AG04449 (cell line): ENCODE measurements around the gene TUBB.

Source experiments
- CTCF ChIA-PET: fragments of 350-600 bp; formaldehyde crosslinking; extraction: SDS; loops from one replicate; lab custom pipeline; 2021; ENCODE audit warnings: antibody characterized with exemption; lab: Yijun Ruan, JAX
- POLR2A ChIA-PET: fragments of 400-600, 350-600 bp; formaldehyde crosslinking; extraction: SDS; loops from one replicate; lab custom pipeline; 2020; ENCODE audit warnings: antibody characterized with exemption, inconsistent platforms; lab: Yijun Ruan, JAX
- DNase-seq: peaks from one replicate; pipeline ENCODE4 v3.0.0-alpha.2; 2010; ENCODE audit warnings: low read depth, low spot score
- H3K4me3 ChIP-seq: 2 replicates; pipeline ENCODE4 v1.5.1; 2011; ENCODE audit warnings: low read depth, mild to moderate bottlenecking, control low read depth, low read length
- TF ChIP-seq, protein P1 (sequence below): IDR thresholded peaks from one replicate; pipeline ENCODE4 v1.5.1; 2011; ENCODE audit warnings: mild to moderate bottlenecking, moderate library complexity, low read length, control low read depth, inconsistent platforms; ENCODE audit not compliant: insufficient read depth; ENCODE audit errors: missing control alignments

TUBB gene

GRCh38 chr6:30744054-30744805 lies 24.1 kb downstream of the TUBB start, which contains the start of gene IER3:
IER3 (minus strand) TSS chr6:30744547; CDS start chr6:30744518, 29 bp downstream.
- TF ChIP-seq, protein P1, sequence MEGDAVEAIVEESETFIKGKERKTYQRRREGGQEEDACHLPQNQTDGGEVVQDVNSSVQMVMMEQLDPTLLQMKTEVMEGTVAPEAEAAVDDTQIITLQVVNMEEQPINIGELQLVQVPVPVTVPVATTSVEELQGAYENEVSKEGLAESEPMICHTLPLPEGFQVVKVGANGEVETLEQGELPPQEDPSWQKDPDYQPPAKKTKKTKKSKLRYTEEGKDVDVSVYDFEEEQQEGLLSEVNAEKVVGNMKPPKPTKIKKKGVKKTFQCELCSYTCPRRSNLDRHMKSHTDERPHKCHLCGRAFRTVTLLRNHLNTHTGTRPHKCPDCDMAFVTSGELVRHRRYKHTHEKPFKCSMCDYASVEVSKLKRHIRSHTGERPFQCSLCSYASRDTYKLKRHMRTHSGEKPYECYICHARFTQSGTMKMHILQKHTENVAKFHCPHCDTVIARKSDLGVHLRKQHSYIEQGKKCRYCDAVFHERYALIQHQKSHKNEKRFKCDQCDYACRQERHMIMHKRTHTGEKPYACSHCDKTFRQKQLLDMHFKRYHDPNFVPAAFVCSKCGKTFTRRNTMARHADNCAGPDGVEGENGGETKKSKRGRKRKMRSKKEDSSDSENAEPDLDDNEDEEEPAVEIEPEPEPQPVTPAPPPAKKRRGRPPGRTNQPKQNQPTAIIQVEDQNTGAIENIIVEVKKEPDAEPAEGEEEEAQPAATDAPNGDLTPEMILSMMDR, result peak; percentile 61
- no peak for DNase-seq
- peak within 1 kb of the TSS; percentile 99 for H3K4me3 ChIP-seq
- POLR2A ChIA-PET, result interaction anchor here (0.7 to 4.6 kb wide), 23 partner anchors 8 to 138 kb away, joined by 3 to 94 read pairs (median 6); partner anchors contain the start of genes DHX16 and MDC1
- CTCF ChIA-PET, result interaction anchor here (1.1 to 9.1 kb wide), 3 partner anchors 76 to 132 kb away, joined by 3 to 71 read pairs (median 4); no protein-coding TSS in a partner anchor

DNA sequence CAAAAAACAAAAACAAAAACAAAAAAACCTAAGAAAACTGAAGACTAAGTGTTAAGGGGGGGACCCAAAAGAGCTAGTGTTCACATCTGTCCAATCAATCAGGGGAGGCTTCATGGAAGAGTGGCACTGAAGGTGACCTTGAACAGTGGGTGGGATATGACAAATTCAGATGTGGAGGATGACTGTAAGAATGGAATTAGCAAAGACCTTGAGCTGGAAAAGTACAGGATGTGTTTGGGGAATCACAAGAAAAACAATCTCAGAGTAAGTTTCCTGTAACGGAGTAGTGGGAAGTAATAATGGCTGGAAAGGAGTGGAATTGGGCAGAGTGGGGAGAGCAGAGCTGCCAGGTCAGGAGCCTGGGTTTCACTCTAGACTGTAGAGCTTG lies 27.1 kb downstream of the TUBB start:
- no peak for DNase-seq
- TF ChIP-seq, protein P1, result no peak
- CTCF ChIA-PET, result interaction anchor here (0.9 to 2.1 kb wide), 10 partner anchors 16 to 340 kb away, joined by 3 to 9 read pairs (median 4); no protein-coding TSS in a partner anchor
- POLR2A ChIA-PET, result interaction anchor here (0.5 to 1.2 kb wide), 2 partner anchors 35 to 37 kb away, joined by 3 to 5 read pairs; no protein-coding TSS in a partner anchor
- H3K4me3 ChIP-seq, result no peak overlapping the region

- DNase-seq, result no peak
- H3K4me3 ChIP-seq, result no peak overlapping the region
- TF ChIP-seq, protein P1, result no peak
- ChIA-PET CTCF (interaction anchor here (0.7 to 1.8 kb wide), 5 partner anchors 18 to 129 kb away, joined by 3 to 7 read pairs (median 4); no protein-coding TSS in a partner anchor), POLR2A (interaction anchor here (1.0 to 1.2 kb wide), 3 partner anchors 11 to 34 kb away, joined by 3 to 5 read pairs (median 5); no protein-coding TSS in a partner anchor)
These were observed 28.0 kb downstream of the TUBB start for GRCh38 chr6:30747902-30748769.

DNA sequence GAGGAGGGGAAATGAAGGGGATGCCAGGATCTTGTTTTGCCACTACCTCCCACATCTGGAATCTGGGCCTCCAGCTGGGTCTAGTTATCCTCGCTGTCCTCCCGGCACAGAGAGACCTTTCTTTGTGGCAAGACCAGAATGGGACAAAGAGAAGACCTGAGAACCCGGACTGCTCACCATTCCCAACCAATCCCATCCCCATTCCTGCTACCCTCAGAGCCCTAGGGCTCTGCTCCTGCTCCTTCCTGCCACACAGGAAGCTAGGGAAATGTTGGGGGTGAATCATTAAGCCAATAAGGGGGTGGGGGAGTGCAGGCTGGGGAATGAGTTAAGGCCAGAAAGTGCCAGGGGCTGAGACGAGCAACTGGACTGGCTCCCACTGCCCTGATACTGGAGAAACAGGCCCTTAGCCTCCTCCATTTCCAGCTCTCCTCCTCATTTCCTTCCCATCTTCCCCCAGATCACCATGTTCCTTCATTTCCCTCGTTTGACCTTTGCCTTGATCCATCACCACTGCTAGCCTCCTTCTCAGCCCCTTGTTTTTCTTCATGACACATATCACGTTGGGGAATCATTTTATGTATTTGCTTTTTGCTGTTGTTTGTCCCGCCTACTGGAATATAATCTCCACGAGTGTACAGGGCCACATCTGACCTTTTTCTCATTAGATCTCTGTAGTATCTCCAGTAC lies 28.8 kb downstream of the TUBB start:
- CTCF ChIA-PET, result interaction anchor here (0.9 to 1.2 kb wide), 3 partner anchors 70 to 338 kb away, joined by 4 to 5 read pairs (median 4); no protein-coding TSS in a partner anchor
- POLR2A ChIA-PET, result interaction anchor here (1.0 to 1.2 kb wide), 2 partner anchors 10 to 20 kb away, joined by 3 to 5 read pairs; no protein-coding TSS in a partner anchor
- H3K4me3 ChIP-seq, result no peak overlapping the region
- TF ChIP-seq, protein P1, result no peak
- no peak for DNase-seq

DNA sequence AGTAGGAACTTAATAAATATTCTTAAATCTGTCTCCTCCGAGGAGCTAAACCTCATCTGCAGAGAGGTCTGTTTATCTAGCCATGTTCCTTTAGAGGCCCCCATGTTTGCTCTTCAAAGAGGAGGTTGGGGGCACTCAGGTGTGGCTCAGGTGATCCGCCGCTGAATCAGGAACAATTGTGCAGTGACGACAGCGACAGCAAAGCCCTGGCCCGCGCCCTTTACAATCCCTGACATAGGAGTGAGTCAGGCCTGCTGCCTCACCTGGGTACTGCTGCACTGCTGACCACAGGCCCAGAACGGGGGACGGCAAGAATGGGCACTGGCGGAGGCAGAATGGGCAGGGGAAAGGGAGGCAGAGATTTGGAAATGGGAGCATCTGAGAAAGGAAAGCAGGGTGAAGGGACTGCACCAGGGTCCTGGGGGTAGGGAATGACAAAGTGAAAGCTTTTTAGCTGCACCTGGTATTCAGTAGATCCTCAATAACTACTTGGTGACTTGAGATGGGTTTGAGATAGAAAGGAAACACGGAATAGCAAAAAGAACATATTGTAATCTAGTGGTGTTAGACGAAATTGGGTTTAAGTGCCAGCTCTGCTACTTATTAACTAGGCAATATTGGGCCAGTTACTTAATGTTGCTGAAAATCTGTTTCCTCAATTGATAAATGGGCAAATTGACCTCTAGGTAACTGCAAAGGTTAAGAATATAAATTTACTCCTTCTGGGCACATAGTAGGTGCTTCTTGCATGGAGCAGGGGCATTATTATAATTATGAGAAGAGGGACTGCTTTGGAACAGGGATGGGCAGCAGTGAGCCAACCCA lies 29.6 kb downstream of the TUBB start:
- CTCF ChIA-PET, result interaction anchor here (0.9 to 1.2 kb wide), 3 partner anchors 69 to 337 kb away, joined by 4 to 5 read pairs (median 4); no protein-coding TSS in a partner anchor

More for the DNA sequence above, 29.6 kb downstream of the TUBB start:
- no peak overlapping the region for H3K4me3 ChIP-seq
- POLR2A ChIA-PET, result interaction anchor here (1.0 kb wide), 1 partner anchor 19 kb away, joined by 5 read pairs; no protein-coding TSS in a partner anchor
- DNase-seq, result no peak
- TF ChIP-seq, protein P1, result no peak
